ENCODE results near the gene DPP6. TPM values are rescaled to one million over a fixed set of nuclear protein-coding genes. Genes with fewer than 3 reads are reported as not detected.

DPP6 gene
- total and polyA plus RNA-seq, 2 of the 8 experiments (the other 6 are each of a cell fraction or from before 2014, with no cell fraction given), result 4.7 to 6.8 TPM

DNA sequence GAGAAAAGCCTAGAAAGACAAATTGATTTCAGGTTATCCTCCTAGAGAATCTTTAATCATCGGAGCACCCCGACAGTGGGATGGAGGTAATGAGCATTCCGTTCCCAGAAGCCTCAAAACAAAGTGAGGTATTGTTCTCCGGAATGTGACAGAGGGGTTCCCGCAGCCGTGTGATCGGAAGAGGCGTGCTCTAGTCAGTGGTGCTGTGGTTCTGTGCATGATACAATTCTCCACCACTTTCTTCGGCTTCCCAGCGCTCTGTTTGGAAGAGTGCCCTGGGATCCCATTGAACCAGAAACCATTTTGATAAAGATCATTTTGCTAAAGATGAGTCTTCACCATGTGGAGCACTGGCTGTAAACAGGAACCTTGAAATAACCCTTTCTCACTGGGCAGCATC lies 516.1 kb downstream of the DPP6 start (continued):
- TF ChIP-seq KDM1A (IDR thresholded peaks at IDR 0.05; ENCODE audit: borderline replicate concordance, low read length), result no peak
- no peak for TF ChIP-seq PHF8 (conservative IDR thresholded peaks at IDR 0.05; ENCODE audit: low read depth, low read length)
- no peak for TF ChIP-seq RFX5 (IDR thresholded peaks at IDR 0.05; ENCODE audit: borderline replicate concordance, low read depth, low read length)
